Measurements from ENCODE around the gene RABEP2.
"Not testable (repeated sequence)": the region's sequence is repeated elsewhere in the genome, so short reads cannot be mapped to it uniquely, and the experiment has no call there.

Gene RABEP2

GRCh38 chr16:28932339-28933141 lies 7.5 kb upstream of the RABEP2 start:
- DNase-seq (ENCODE audit: low read depth): no peak

GRCh38 chr16:28931801-28932225 lies 6.8 kb upstream of the RABEP2 start, which contains the start of gene CD19:
Gene CD19, plus strand, starts transcription at chr16:28931971. Its CDS starts 30 bp downstream, at chr16:28932001.
- DNase-seq (ENCODE audit: low read depth): no peak

- no peak for DNase-seq (ENCODE audit: low read depth)
These were observed 5.6 kb upstream of the RABEP2 start for GRCh38 chr16:28930652-28931051.

GRCh38 chr16:28930203-28930602 lies 5.2 kb upstream of the RABEP2 start:
- DNase-seq (ENCODE audit: low read depth): no peak

GRCh38 chr16:28927815-28928214 lies 2.8 kb upstream of the RABEP2 start:
- DNase-seq (ENCODE audit: low read depth): no peak

GRCh38 chr16:28926284-28926683 lies 1.2 kb upstream of the RABEP2 start:
- DNase-seq (ENCODE audit: low read depth): not testable (repeated sequence)

- peak; percentile 75 for DNase-seq (ENCODE audit: low read depth)
These were observed 569 bp upstream of the RABEP2 start for GRCh38 chr16:28925386-28926228.

GRCh38 chr16:28924399-28924761 lies 658 bp downstream of the RABEP2 start:
- no peak for DNase-seq (ENCODE audit: low read depth)

- DNase-seq (ENCODE audit: low read depth): no peak
These were observed 1.2 kb downstream of the RABEP2 start for GRCh38 chr16:28923652-28924398.

GRCh38 chr16:28923231-28923587 lies 1.8 kb downstream of the RABEP2 start:
- no peak for DNase-seq (ENCODE audit: low read depth)

- no peak for DNase-seq (ENCODE audit: low read depth)
These were observed 6.3 kb downstream of the RABEP2 start for GRCh38 chr16:28918698-28919097.

- no peak for DNase-seq (ENCODE audit: low read depth)
These were observed 7.9 kb downstream of the RABEP2 start for GRCh38 chr16:28917095-28917494.

- DNase-seq (ENCODE audit: low read depth): peak; percentile 4
These were observed 9.9 kb downstream of the RABEP2 start for GRCh38 chr16:28915181-28915580.

GRCh38 chr16:28913946-28914724 lies 10.9 kb downstream of the RABEP2 start:
- no peak for DNase-seq (ENCODE audit: low read depth)

GRCh38 chr16:28912558-28912957 lies 12.5 kb downstream of the RABEP2 start:
- DNase-seq (ENCODE audit: low read depth): no peak

- DNase-seq (ENCODE audit: low read depth): no peak
These were observed 14.7 kb downstream of the RABEP2 start for GRCh38 chr16:28910086-28911031.

- DNase-seq (ENCODE audit: low read depth): no peak
These were observed 19.2 kb downstream of the RABEP2 start for GRCh38 chr16:28905800-28906372.

GRCh38 chr16:28905229-28905754 lies 19.7 kb downstream of the RABEP2 start:
- DNase-seq (ENCODE audit: low read depth): no peak

- DNase-seq (ENCODE audit: low read depth): no peak
These were observed 20.2 kb downstream of the RABEP2 start for GRCh38 chr16:28904828-28905227.

- no peak for DNase-seq (ENCODE audit: low read depth)
These were observed 20.7 kb downstream of the RABEP2 start for GRCh38 chr16:28904363-28904762.
